Stimulated activated CD4-positive, alpha-beta T cell treated with anti-CD3 and anti-CD28 coated beads, TNF-alpha, amount 100 ng/mL, for 1 hour (primary cell): ENCODE results near the gene CYTL1.
"Not testable (repeated sequence)": the region's sequence is repeated elsewhere in the genome, so short reads cannot be mapped to it uniquely, and the experiment has no call there.

Experiments used
- DNase-seq, 3 donors: peaks; one replicate each; pipeline ENCODE4 v3.0.0-alpha.2; 2020; ENCODE audit warnings: low read depth in 3 of 3, low spot score in 1 of 3

The CYTL1 gene, protein sequence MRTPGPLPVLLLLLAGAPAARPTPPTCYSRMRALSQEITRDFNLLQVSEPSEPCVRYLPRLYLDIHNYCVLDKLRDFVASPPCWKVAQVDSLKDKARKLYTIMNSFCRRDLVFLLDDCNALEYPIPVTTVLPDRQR

DNA sequence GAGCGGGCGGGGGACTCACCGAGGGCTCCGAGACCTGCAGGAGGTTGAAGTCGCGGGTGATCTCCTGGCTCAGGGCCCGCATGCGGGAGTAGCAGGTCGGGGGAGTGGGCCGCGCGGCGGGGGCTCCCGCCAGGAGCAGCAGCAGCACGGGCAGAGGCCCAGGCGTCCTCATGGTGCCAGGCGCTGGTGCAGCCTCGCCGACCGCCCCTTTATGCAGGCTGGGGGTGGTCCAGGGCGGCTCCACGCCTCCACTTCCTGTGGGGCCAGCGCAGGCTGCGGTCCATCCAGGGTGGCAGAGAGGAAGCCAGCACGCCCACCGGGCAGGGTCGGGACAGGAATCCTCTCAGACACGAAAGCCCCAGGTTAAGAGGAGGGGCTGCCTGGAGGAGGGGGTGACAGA lies at the start of gene CYTL1:
Gene CYTL1, minus strand, starts transcription at position 185 of the 400 bp plus-strand sequence. Its CDS starts 13 bp downstream, at position 172.
- no peak for DNase-seq

DNA sequence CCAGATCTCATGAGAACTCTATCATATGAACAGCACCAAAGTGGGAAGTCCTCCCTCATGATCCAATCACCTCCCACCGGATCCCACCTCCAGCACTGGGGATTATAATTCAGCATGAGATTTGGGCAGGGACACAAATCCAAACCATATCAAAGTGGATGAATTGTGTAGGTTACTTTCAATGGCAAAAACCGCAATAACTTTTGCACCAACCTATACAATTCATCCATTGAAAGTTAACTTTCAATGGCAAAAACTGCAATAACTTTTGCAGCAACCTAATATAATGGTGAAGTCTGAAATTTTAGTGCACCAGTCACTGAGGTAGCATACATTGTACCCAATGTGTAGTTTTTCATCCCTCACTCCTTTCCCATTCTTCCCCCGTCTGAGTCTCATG lies 48.6 kb upstream of the CYTL1 start:
- DNase-seq, result no peak

DNA sequence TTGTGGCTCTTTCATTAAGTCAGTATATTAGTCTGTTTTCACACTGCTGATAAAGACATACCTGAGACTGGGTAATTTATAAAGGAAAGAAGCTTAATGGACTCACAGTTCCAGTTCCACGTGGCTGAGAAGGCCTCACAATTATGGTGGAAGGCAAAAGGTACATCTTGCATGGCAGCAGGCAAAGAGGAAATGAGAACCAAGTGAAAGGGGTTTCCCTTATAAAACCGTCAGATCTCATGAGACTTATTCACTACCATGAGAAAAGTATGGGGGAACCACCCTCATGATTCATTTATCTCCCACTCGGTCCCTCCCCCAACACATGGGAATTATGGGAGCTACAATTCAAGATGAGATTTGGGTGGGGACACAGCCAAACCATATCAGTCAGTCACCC lies 47.7 kb upstream of the CYTL1 start:
- not testable (repeated sequence) for DNase-seq

DNA sequence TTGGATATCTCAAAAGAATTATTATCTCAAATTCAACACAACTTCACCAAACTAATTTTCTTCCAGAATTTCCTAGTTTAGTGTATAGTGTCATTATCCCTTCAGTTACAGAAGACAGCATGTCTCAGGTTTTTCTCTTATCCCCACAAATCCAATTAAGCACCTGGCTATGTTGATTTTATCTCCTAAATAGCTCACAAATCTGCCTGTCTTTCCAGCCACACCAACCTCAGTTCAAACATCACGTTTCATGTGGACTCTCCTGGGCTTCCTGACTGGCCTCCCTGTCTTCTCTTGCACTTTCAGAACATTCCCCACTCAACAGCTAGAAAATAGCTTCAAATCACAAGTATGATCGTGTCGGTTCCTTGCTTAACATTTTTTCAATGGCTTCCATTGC lies 46.8 kb upstream of the CYTL1 start:
- DNase-seq, result no peak

DNA sequence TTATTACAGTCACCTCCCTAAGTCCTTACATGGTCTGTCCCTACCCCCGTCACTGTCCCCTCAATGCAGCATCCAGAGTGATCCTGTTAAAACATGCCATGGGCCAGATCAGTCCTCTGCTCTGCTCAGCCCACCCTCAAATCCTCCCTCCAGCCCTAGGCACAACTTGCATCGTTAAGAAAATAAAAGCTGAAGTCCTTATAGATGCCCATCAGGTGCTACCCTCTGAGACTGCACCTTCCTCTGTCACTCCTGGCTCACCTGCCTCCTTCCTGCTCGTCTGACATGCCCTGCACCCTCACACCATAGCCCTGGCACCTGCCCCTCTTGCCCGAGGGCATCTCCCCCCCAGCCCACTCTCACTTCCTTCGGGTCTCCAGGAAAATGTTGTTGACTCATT lies 36.2 kb upstream of the CYTL1 start:
- DNase-seq, result no peak

DNA sequence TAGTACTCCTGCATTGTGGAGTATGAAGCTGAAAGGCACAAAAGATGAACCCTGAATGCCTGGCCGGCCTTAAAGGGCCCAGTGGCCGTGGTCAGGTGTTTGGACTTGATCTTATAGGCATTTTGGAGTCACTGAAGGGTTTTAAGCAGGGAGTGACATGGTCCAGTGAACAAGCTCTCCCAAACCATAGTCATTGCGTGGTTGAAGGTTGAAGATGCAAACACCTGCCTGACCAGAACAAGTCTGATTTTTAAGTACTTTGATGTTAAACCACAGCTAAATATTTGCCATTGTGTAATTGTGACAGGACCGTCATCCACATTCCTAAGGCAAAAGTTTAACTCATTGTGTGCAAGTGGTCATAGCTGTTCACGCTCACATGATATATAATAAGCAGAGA lies 35.3 kb upstream of the CYTL1 start:
- DNase-seq, result no peak

DNA sequence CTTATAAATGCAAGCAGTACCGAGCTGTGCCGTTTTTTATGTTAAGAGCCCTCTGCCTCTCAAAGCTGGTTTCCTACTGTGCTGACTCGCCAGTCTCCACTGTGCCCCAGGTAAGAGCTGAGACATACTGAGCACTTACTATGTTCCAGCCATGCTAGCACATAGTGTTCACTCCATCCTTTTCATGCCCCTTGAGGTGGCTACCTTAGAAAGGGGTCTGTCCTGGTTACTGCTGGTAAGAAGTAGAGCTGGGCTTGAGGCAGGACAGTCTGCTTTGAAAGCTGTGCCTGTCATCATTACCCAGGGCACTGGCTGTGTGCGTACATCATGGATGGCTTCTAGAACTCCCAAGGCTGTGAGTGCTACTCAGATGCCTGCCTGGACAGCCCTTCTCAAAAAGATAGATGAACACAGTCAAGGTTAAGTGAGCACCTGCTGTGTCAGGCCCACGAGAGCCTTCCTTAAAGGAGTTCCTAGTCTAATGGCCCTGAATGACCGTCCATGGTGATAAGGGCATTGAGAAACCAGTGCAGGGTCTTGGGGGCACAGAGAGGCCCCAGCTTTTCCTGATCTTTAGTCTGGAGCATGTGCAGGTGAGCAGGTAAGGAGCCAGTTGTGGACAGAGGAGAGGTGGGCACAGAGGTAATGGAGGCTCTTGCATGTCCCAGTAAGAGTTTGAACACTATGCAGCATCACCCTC lies 33.6 kb upstream of the CYTL1 start:
- no peak for DNase-seq

DNA sequence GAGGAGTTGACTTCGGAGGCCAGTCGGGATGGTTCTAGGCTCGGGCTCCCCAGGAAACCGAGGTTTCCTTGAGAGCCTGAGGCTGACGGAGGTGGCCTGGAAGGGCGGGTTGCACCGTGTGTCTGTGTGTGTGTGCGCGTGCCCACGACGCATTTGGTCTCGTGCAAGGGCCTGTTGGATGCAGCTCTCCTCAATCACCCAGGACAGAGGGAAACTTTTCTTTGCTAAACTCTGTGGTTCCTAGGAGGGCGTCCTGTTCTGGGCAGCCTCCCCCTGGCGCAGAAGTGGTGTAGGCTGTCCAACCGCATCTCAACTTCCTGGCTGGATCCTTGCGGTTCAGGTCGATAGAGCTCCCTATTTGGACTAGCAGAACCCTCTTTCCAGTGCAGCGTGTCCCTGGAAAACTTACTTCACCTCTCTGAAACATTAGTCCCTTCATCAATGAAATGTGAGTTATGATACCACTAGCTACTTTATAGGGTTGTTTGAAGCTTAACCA lies 33.0 kb upstream of the CYTL1 start:
- DNase-seq, result no peak

DNA sequence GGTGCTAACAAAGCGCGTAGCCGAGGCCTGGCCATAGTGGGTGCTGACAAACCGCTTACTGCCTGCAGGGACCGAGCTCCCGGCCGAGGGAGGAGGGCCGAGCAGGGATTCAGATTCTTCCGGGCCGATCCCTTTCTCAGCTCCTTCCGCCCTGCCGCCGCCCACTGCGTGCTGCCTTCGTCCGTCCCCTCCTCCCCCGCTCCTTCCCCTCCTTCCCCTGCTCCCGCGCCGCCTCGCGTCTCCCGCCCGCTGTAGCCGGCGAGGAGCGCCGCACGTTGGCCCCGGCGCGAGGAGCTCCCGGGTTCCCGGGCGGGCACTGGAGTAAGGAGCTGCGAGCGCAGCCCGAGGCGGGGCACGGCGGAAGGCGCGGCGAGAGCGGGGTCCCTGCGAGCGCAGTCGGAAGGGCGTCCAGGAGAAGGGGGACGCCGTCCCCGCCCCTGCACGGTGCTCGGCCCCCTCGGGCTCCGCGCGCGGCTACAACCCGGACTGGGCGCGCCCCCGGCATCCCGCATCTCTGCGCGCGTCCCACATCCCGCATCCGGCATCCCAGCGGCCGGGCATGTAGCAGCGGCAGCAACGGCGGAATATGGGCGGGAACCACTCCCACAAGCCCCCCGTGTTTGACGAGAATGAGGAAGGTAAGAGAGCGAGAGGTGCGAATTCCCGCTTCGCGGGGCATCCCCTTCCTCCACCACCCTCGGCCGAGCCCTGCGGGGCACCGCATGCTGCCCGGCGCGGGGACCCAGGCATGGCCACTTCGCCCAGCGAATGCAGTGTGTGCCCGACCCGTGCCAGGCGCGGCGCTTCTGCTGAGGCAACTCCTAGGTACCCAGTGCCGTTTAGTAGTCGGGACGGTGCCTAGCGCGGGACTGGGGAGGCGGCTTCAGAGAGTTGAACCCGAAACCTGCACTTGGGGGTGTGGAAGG lies 32.3 kb upstream of the CYTL1 start, which contains the start of gene STK32B:
Gene STK32B, plus strand, starts transcription at position 203 of the 926 bp plus-strand sequence.
- DNase-seq, result no peak

DNA sequence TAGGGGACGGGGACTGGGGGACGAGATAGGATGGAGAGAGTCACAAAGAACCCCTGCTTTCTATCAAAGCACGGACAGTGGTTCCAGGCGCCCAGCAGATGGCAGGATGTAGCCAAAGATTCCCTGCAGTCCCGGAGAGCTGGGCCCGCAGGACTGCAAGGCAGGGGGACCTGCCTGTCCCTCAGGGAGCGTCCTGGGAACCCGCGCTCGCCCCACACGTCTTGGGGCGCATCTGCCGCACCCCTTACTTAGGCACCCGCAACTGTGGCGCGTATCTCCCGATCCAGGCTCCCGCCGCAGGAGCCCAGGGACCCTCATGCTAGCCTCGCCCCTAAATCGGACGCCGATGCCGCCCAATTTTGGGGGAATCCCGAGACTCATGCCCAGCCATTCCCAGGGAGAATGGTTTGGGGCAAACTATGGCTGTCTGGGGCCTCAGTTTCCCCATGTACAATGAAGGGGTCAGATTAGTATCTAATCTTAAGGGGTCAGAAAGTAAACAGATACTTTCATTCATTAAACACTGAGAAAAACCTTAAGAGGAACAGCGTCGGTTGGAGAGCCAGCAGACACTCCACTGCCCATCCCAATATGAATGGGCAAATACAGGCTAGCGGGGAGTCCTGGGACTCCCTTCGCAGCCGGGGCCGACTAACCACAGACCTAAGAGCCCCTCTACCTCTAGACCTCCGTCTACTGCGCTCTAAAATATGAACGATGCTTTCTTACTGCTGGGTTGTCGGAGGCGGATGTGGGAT lies 31.4 kb upstream of the CYTL1 start:
- no peak for DNase-seq

DNA sequence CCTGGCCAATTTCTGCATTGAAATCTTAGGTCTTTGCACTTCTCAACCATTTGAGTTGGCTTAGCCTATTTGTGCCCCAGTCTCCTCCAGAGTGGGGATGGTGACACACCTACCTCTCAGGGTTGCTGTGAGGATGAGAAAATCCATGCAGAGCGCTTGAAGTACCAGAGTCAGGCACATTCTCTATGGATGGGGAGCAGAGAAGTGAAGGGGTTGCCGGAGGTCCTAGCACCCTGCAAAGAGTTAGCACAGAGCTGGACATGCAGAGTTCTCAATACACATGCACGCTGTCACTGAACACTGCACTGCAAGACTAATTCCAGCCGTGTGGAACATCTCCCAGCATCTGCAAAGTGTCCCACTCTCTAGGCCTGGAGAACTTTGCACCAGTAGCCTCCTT lies 29.5 kb upstream of the CYTL1 start:
- DNase-seq, result no peak

DNA sequence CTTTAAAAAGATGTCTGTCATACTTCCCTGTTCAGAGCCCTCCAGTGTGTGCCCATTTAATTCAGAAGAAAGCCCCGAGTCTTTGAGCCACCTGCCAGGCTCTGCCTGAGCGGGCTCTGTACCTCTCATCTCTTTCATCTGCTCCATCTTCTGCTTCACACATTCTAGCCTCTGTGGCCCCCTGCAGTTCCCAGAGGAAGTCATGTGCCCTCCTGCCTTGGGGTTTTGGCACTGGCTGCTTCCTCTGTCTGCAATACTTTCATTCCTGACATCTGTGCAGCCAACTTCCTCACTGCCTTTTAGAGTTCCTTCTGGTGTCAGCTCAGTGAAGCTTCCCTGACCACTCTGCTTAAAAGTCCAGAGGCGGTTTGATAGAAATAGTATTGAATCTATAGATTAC lies 25.8 kb upstream of the CYTL1 start:
- no peak for DNase-seq

DNA sequence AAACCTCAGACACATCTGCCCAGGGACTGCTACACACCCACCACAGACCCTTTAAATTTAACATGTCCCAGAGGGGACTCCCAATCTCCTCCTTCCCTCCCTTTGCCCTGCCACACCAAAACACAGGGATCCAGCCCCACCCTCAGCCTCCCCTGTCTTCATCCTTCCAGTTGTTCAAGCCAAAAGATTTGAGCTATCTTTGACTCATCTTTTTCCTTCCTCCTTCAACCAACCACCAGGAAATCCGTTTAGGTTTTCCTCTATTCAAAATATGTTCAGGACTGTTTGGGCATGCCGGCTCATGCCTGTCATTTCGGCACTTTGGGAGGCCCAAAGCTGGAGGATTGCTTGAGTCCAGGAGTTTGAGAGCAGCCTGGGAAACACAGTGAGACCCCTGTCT lies 25.1 kb upstream of the CYTL1 start:
- DNase-seq, result no peak

DNA sequence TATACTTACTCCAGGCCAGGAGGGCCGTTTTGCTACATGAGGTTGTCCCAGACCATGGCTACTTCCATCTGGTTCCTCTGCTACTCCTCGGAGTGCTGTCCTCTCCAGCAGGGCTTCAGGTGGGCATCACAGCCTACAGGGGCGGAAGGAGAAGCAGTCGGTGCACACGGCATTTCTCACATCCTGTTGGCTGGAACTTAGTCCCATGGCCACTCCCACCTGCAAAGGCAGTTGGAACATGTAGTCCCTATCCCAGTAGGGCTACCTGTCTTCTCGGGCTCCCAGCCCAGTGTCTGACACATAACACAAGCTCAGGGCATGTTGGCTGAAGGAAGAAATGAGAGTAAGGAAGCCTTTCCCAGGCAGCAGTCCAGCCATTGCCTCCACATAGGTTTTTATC lies 24.3 kb upstream of the CYTL1 start:
- no peak for DNase-seq

DNA sequence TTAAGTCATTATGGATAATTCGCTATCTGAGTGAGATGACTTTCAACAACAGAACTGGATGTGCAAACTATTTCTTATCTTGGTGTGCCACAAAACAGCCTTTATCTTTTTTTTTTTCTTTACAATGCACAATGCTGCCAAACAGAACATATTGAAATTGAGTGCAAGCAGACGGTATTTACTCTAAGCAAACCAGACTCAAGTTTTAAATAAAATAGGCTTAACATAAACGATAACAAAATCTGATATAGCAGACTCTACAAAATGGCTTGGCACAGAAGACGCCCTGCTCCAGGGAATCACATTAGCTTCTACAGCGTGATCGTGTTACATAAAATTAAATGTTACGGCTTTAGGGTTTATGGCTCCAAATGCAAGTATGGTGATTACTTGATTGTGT lies 22.4 kb upstream of the CYTL1 start:
- DNase-seq, result no peak

DNA sequence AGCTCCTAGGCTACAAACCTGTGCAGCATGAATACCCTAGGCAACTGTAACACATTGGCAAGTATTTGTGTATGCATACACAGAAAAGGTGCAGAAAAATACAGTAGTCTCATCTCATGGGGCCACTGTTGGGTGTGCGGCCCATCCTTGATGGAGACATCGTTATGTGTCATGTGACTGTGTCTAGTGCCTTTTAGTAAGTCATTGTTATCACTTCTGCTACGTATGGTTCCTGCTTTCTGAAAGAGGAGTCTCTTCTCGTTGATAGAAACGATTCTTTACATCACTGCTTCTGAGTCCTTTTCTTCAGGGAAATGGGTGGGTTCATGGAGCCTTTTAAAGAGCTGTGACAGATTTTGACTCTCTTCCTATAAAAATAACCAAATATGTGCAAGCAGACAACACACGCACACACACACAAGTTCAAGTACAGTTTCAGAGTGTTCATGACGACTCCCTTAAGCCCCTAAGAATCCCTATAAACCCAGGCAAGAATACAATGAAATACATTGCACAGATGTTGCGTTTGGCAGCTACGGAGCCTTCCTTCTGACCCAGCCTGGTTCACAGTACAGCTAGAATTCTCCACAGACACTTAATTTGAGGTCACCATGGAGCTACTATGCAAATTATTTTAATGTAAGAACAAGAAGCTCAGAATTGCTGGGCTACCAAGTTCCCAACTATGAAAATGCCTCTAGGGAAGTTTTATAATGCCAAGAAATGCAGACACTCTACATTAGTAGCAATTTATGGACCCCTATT lies 21.8 kb upstream of the CYTL1 start:
- DNase-seq, result no peak

DNA sequence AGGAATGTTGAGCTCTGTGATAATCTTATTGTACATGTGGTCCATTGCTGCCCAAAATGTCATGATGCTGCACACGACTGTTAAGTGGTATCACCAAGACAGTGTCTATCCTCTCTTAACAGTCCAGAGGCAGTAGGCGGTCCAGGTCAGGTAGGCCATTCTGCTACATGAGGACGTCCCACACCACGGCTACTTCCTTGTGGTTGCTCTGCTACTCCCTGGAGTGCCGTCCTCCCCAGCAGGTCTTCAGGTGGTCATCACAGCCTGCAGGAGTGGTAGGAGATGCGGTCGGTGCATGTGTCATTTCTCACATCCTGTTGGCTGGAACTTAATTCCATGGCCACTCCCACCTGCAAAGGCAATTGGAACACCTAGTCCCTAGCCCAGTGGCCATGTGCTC lies 20.5 kb upstream of the CYTL1 start:
- no peak for DNase-seq

DNA sequence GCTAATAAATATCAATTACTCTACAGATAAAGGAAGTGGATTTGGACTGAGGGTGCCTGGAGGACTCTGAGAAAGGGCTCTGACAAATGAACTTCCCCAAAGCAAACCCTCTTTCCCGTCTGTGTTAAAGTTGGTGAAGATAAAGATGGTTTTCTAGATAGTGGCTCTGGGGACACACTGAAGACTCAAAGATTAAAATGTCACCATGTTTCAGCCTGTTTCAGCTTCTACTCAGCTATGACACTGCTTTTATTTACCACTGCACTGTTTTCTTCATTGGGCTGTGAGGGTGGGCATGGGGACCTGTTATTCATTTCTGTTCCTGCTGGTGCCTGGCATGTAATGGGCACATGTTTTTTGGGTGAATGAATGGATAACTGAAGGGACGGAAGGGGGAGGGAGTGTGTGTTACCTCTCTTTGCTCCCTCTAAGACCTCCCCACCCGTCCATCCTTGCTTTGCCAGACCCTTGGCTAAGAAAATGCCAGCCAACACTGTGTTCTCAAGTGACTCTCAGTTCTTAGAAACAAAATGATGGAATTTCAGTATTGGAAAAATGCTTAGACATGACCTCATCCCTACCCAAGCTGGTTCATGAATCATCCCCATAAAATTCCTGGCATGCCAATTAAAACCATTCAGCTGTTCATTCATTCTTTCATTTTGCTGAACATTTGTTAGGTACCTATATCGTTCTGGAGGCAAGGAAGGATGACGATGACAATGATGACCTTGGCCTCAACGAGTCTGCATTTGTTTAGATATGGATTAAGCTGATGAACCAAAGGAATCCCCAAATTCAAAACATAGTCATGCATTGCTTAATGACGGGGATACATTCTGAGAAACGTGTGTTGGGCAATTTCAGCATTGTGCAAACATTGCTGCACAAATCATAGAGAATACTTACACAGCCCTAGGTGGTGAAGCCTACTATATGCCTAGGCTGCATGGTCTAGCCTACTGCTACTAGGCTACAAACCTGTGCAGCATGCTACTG lies 18.6 kb upstream of the CYTL1 start:
- DNase-seq, result no peak

DNA sequence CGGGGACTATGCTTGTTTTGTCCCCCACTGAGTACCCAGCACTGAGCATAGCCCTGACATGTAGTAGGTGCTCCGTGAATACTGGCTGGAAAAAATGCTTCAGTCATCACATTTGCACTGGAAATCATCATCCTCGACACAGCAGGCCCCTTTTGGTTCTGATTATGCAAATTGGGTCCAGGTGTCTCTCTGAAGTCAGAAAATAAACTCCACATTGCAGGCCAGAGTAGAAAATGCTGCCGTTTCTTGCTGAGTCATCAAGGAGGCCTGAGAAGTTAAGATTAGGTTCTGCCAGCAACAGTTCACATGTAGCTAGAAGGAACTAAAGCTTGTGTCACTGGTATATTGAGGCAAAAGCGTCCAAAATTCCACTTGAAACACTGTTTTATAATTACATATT lies 17.0 kb upstream of the CYTL1 start:
- DNase-seq, result no peak
